DMS 273 treated with DMSO at 0.1 percent for 48 hours (cell line): ENCODE data around the gene OSTN.

Source experiments
- DNase-seq: peaks from one replicate; lab custom pipeline; 2025; lab: John Stamatoyannopoulos, UW

OSTN gene

GRCh38 chr3:191313296-191313695 is 114.3 kb downstream of the OSTN start:
- no peak for DNase-seq

- DNase-seq: no peak
Observed at GRCh38 chr3:191314109-191314728, 115.2 kb downstream of the OSTN start.
